SK-MEL-5 (cell line): ENCODE results near the gene TM9SF1. TPM values are rescaled to one million over a fixed set of nuclear protein-coding genes. Genes with fewer than 3 reads are reported as not detected.

Source experiments
- DNase-seq: peaks from one replicate; pipeline ENCODE4 v3.0.0-alpha.2; 2016; ENCODE audit warnings: low read depth, low spot score
- in situ Hi-C: cut with HindIII; loops from 2 replicates; pipeline ENCODE4 v1.10.0; 2016; ENCODE audit warnings: low sequenced_read_pairs, high pct_unique_total_duplicates, low pct_unique_long_range_greater_than_20kb
- polyA plus RNA-seq, 2 experiments: library from polyadenylated mRNA; depleted of rRNA; stranded (reverse); fragments of >200 nt; gene quantifications; 2 replicates each; pipeline ENCODE4 v1.2.3, GENCODE V29; 2015
- total RNA-seq: library from RNA; depleted of rRNA; stranded (reverse); fragments of >200 nt; shearing (Covaris generic); gene quantifications from 2 replicates; pipeline ENCODE4 v1.2.3, GENCODE V29; 2014; rRNA removed

TM9SF1 gene
- total RNA-seq, result 56.9 and 57.5 TPM in 2 replicates
- 79.4 and 82.6 TPM in 2 replicates for polyA plus RNA-seq (2015; cell fraction: cytosol; rRNA removed)
- 27.9 and 28.7 TPM in 2 replicates for polyA plus RNA-seq (2015; cell fraction: nucleus; rRNA removed)

- DNase-seq, result peak; percentile 77
- in situ Hi-C loops, result no loop called here
Measured at GRCh38 chr14:24195186-24196070, at the start of gene TM9SF1. Gene TM9SF1 (minus strand): TSS chr14:24195441. CDS start chr14:24195019, 422 bp downstream.

DNA sequence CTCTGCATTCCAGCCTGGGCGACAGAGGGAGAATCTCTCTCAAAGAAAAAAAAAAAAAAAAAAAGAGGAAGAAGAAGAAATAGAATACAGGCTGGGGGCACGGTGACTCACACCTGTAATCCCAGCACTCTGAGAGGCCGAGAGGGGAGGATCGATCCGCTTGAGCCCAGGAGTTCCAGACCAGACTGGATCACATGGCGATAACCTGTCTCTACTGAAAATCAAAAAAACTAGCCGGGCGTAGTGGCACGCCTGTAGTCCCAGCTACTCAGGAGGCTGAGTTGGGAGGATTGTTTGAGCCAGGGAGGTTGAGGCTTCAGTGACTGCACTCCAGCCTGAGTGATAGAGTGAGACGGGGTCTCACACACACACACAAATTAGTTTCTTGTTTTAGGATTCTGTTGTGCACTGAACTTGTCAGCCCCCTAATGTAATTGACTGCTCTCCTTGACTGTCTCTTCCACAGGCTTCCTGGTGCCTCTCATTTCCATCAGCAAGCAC, 48.1 kb upstream of the TM9SF1 start:
- DNase-seq, result no peak
- in situ Hi-C loops, result no loop called here

GRCh38 chr14:24241829-24242443, 46.7 kb upstream of the TM9SF1 start:
- in situ Hi-C loops, result no loop called here
- peak; percentile 90 for DNase-seq

- no peak for DNase-seq
- in situ Hi-C loops, result no loop called here
Measured at GRCh38 chr14:24240110-24240918, 45.1 kb upstream of the TM9SF1 start.

DNA sequence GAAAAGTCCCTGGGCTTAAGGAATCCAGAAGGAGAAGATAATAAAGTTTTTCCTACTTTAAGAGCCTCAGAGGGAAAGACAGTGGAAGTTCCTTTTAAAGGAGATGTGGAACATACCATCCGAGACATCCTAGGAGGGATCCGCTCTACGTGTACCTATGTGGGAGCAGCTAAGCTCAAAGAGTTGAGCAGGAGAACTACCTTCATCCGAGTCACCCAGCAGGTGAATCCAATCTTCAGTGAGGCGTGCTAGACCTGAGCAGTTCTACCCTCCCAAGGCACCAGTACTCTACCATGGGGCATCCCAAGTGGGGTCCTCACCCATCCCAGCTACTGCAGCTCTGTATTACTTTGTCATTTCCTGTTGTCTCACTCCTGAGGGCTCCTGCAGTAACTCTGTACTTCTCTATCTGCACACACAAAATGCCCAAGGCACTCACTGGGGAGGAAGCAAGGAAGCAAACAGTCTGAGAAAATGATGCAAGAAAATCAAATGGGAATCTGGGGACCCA, 43.3 kb upstream of the TM9SF1 start:
- in situ Hi-C loops, result no loop called here
- no peak for DNase-seq

DNA sequence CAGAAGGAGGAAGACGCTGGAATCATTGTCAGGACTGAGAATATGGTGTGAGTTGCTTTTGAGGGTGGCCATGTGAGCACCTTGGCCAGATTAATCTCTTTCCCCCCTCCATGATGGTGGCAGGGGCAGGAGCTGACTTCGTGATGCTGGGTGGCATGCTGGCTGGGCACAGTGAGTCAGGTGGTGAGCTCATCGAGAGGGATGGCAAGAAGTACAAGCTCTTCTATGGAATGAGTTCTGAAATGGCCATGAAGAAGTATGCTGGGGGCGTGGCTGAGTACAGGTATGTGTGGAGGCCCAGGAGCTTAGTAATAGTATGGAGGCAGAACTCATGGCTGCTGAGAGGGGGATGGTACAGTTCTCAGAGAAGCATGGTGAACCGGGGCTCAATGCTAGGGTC, 42.9 kb upstream of the TM9SF1 start:
- no peak for DNase-seq
- in situ Hi-C loops, result no loop called here

GRCh38 chr14:24237463-24237955, 42.3 kb upstream of the TM9SF1 start:
- in situ Hi-C loops, result no loop called here

DNA sequence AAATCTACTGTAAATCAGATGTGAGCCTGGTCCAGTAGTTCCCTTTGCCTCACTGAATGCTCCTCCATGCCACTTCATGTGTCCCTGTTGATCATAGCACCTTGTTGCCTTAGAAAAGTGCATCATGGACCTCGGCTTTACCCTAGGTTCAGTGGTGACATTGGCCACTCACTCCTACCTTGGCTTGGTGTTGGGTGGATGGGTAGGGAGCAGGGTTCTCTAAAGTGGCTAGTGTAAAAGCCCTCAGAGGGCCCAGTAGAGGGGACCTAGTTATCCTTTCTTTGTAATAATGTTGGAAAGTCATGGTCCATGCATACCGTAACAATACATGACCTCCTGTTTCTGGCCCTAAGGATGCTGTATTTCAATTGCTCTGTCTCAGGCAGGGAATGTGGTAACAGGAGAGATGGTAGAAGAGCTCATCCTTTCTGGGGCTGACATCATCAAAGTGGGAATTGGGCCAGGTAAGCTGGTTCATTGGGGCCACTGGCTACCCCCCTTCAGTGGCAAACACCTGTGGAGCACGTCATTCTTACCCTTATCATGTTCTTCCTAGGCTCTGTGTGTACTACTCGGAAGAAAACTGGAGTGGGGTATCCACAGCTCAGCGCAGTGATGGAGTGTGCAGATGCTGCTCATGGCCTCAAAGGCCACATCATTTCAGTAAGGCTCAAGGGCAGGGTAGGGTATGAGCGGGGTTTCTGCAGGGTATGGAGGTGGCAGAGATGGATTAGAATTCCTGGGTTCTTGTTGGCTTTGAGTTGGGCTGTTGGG, 41.6 kb upstream of the TM9SF1 start:
- in situ Hi-C loops, result no loop called here
- DNase-seq, result no peak

More at GRCh38 chr14:24237463-24237955, 42.3 kb upstream of the TM9SF1 start:
- no peak for DNase-seq

- in situ Hi-C loops, result no loop called here
- no peak for DNase-seq
Measured at GRCh38 chr14:24235804-24236688, 40.8 kb upstream of the TM9SF1 start.

GRCh38 chr14:24234095-24235005, 39.1 kb upstream of the TM9SF1 start:
- no peak for DNase-seq
- in situ Hi-C loops, result no loop called here

GRCh38 chr14:24233538-24233866, 38.3 kb upstream of the TM9SF1 start:
- no peak for DNase-seq
- in situ Hi-C loops, result no loop called here

DNA sequence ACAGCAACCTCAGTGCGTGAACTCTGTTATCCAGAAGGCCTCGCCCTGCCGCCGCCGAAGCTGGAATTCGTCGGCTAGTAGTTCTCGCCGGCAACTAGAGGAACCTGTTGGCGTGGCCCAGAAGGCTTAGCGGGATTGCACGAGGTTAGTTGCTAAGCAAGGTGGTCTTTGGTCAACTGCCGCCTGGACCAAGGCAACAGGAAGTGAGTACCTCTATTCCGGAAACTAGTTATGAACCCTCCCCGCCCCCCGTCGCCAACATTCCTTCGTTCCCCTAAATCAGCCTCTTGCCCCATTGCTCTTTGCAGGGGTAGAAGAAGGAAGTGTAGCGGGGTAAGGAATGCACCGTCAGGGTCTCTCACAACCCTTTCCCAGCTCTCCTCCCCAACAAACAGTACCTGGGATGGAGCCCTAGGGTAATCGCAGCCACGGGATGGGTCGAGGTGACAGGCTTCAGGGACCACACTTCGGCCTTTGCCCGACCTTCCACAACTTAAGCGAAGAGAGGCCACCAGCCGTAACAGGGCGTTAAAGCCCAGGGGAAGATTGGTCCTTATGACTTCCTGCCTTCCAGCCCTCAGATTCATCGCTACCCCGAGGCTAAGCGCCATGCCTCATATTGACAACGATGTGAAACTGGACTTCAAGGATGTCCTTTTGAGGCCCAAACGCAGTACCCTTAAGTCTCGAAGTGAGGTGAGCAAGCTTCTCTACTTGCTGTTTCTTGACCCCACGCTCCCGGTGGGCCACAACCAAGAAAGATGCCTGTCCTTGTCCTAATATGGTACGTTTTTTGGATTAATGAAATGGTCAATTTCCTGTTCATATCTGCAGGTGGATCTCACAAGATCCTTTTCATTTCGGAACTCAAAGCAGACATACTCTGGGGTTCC, 37.6 kb upstream of the TM9SF1 start, which contains the start of gene GMPR2:
Gene GMPR2, plus strand, starts transcription at position 285 of the 893 bp plus-strand sequence. Its CDS starts 325 bp downstream, at position 610.
- no peak for DNase-seq
- in situ Hi-C loops, result no loop called here

GRCh38 chr14:24232121-24232644, 36.9 kb upstream of the TM9SF1 start, which contains the start of gene NEDD8:
Gene NEDD8 (minus strand): TSS chr14:24232367. CDS start chr14:24232267, 100 bp downstream.
- peak; percentile 91 for DNase-seq
- in situ Hi-C loops, result no loop called here
